Hippocampal formation (tissue), 2 donors: ENCODE results near the gene EXOC2.
"Not testable (repeated sequence)": the region's sequence is repeated elsewhere in the genome, so short reads cannot be mapped to it uniquely, and the experiment has no call there.

Source experiments
- DNase-seq, 2 donors: peaks; one replicate each; lab custom pipeline; 2025; lab: John Stamatoyannopoulos, UW

EXOC2 gene

GRCh38 chr6:710601-711571, 17.9 kb upstream of the EXOC2 start:
- peak in 1 of 2 donors; percentile 24 for DNase-seq

GRCh38 chr6:709471-710056, 16.6 kb upstream of the EXOC2 start:
- no peak for DNase-seq

- no peak for DNase-seq
Measured at GRCh38 chr6:708237-708598, 15.3 kb upstream of the EXOC2 start.

GRCh38 chr6:707576-708236, 14.8 kb upstream of the EXOC2 start:
- no peak for DNase-seq

- DNase-seq = no peak
Measured at GRCh38 chr6:706819-707381, 14.0 kb upstream of the EXOC2 start.

- DNase-seq = no peak
Measured at GRCh38 chr6:706146-706545, 13.2 kb upstream of the EXOC2 start.

GRCh38 chr6:705047-705446, 12.1 kb upstream of the EXOC2 start:
- no peak for DNase-seq

GRCh38 chr6:704046-704445, 11.1 kb upstream of the EXOC2 start:
- DNase-seq = no peak

GRCh38 chr6:703552-703951, 10.6 kb upstream of the EXOC2 start:
- no peak for DNase-seq

- no peak for DNase-seq
Measured at GRCh38 chr6:701700-702479, 9.0 kb upstream of the EXOC2 start.

GRCh38 chr6:701215-701614, 8.3 kb upstream of the EXOC2 start:
- DNase-seq = no peak

- no peak for DNase-seq
Measured at GRCh38 chr6:700490-700889, 7.6 kb upstream of the EXOC2 start.

GRCh38 chr6:699319-699718, 6.4 kb upstream of the EXOC2 start:
- DNase-seq = no peak

- DNase-seq = not testable (repeated sequence)
Measured at GRCh38 chr6:694431-695126, 1.6 kb upstream of the EXOC2 start.

GRCh38 chr6:693723-694009, 727 bp upstream of the EXOC2 start:
- DNase-seq = no peak

- DNase-seq = peak in 1 of 2 donors; percentile 42
Measured at GRCh38 chr6:692356-692851, 535 bp downstream of the EXOC2 start.

- no peak for DNase-seq
Measured at GRCh38 chr6:689223-689622, 3.7 kb downstream of the EXOC2 start.

GRCh38 chr6:686497-686896, 6.4 kb downstream of the EXOC2 start:
- DNase-seq = no peak

- no peak for DNase-seq
Measured at GRCh38 chr6:684831-685636, 7.9 kb downstream of the EXOC2 start.

- DNase-seq = no peak
Measured at GRCh38 chr6:683742-684440, 9.0 kb downstream of the EXOC2 start.
